ENCODE results near the gene PLPP4. TPM values are rescaled to one million over a fixed set of nuclear protein-coding genes. Genes with fewer than 3 reads are reported as not detected.

The PLPP4 gene
- total and polyA plus RNA-seq, 2 of the 13 experiments (the other 11 are each of a cell fraction or from before 2014, with no cell fraction given), result not detected

DNA sequence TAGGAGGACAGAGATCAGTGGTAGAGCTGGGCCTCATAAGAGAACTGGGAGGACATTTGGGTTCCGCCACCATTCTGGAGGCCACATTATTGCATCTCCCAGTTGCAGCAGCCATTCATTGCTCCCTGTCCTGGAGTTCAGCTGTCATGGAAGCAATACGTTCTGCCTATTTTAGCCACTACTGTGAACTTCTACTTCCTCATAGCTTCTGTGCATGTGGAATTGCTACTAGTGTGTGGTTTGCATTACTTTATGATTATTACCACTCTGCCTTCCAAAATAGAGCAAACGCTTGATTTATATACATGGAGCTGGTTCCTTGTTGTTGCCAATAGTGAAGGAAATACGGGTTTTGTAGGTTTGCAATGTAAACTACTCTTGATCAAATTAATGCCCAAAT, 47.2 kb upstream of the PLPP4 start (continued):
- TF ChIP-seq, protein P1, sequence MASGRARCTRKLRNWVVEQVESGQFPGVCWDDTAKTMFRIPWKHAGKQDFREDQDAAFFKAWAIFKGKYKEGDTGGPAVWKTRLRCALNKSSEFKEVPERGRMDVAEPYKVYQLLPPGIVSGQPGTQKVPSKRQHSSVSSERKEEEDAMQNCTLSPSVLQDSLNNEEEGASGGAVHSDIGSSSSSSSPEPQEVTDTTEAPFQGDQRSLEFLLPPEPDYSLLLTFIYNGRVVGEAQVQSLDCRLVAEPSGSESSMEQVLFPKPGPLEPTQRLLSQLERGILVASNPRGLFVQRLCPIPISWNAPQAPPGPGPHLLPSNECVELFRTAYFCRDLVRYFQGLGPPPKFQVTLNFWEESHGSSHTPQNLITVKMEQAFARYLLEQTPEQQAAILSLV (CRISPR knock-in tag; IDR thresholded peaks at IDR 0.05; ENCODE audit: borderline replicate concordance), result no peak

- Histone ChIP-seq H3K4me3 (replicated peaks in 1 of 3; ENCODE audit: insufficient read depth in 1 of 3, low read depth in 2 of 3, low read length in 3 of 3) (no peak overlapping the region), H3K36me3 (replicated peaks in 1 of 2; ENCODE audit: control insufficient read depth in 1 of 2, insufficient read depth in 2 of 2, low read length in 2 of 2) (no peaks in the 10 kb centered on the region), H3K9ac (ENCODE audit: insufficient read depth, low read depth, low read length) (no peak overlapping the region), H3K4me2 (ENCODE audit: low read depth, low read length) (no peak overlapping the region), H4K20me1 (ENCODE audit: insufficient read depth, low read length) (no peaks in the 10 kb centered on the region), H3K9me3 (ENCODE audit: low read length) (no peaks in the 10 kb centered on the region), H3K79me2 (ENCODE audit: insufficient read depth, low read length) (no peaks in the 10 kb centered on the region), H3K4me1 (ENCODE audit: insufficient read depth, low read length) (no peaks in the 10 kb centered on the region), H2AFZ (ENCODE audit: low read length) (no peak overlapping the region), H3K27ac (ENCODE audit: extremely low read length, insufficient read depth, low read length) (no peak overlapping the region), H3K27me3 (ENCODE audit: control insufficient read depth in 1 of 2, insufficient read depth in 2 of 2, low read length in 2 of 2) (no peaks in the 10 kb centered on the region)
- DNase-seq (ENCODE audit: low spot score) (no peak), ATAC-seq (no peak), FAIRE-seq (no peak)
- intact Hi-C loops (cut with micrococcal nuclease; ENCODE audit: unreplicated experiment), result no loop called here
- CTCF ChIA-PET (ENCODE audit: low intra/inter-chr PET ratio, low total read pairs), result no interaction called here
- BruUV-seq (replicated peaks), result no TSS peak
- TF ChIP-seq POLR2G (IDR thresholded peaks at IDR 0.05; ENCODE audit: low read depth, low read length) (no peak), CCDC6 (CRISPR knock-in tag; IDR thresholded peaks at IDR 0.05) (no peak), MBNL3 (CRISPR knock-in tag; conservative IDR thresholded peaks at IDR 0.05) (no peak)
- POLR2A ChIA-PET, result no interaction called here
- WGBS (ENCODE audit: low lambda C conversion rate), result 1% methylated on average over 3 of the region's 3 CpGs
- in situ Hi-C loops (cut with HindIII; ENCODE audit: extremely low pct_ligation_motif_present, low pct_unique_long_range_greater_than_20kb), result no loop called here
These were observed 42.1 kb upstream of the PLPP4 start for GRCh38 chr10:120414946-120415345.

DNA sequence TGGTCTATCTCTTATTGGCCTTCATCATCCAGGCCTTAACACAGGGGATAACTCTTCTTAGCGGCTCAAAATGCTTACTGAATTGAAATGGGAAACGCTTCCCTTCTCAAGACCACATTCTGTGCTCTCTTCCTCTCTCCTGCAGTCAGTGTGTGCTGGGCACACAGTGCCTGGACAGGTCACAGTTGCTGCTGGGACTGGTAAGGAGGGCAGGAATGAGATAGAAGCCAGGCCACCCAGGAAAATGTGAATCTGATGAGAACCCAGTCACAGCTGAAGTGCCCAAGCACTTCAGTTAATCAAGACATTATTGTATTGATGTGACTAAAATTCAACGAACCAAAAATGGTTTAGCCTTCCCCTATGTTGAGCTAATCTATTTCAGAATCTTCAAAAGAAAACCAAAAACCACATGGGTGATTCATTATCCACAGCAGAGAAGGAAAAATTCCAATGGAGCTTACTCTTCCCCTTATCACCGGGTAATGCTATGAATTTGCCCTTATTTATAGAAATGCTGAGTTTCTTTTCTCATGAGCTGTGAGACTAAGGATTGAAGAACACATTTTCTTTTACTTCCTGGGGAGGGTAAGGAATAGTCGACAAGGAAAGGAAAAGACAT, 41.2 kb upstream of the PLPP4 start:
- FAIRE-seq, result no peak
- in situ Hi-C loops (cut with HindIII; ENCODE audit: extremely low pct_ligation_motif_present, low pct_unique_long_range_greater_than_20kb) (no loop called here), intact Hi-C loops (cut with micrococcal nuclease; ENCODE audit: unreplicated experiment) (no loop called here)
- Histone ChIP-seq H2AFZ (ENCODE audit: low read length) (no peak overlapping the region), H4K20me1 (ENCODE audit: insufficient read depth, low read length) (no peaks in the 10 kb centered on the region), H3K27ac (ENCODE audit: extremely low read length, insufficient read depth, low read length) (no peak overlapping the region), H3K4me3 (replicated peaks in 1 of 3; ENCODE audit: insufficient read depth in 1 of 3, low read depth in 2 of 3, low read length in 3 of 3) (no peak overlapping the region), H3K9me3 (ENCODE audit: low read length) (no peaks in the 10 kb centered on the region), H3K4me1 (ENCODE audit: insufficient read depth, low read length) (no peaks in the 10 kb centered on the region), H3K9ac (ENCODE audit: insufficient read depth, low read depth, low read length) (no peak overlapping the region), H3K4me2 (ENCODE audit: low read depth, low read length) (no peak overlapping the region), H3K36me3 (replicated peaks in 1 of 2; ENCODE audit: control insufficient read depth in 1 of 2, insufficient read depth in 2 of 2, low read length in 2 of 2) (no peaks in the 10 kb centered on the region), H3K27me3 (ENCODE audit: control insufficient read depth in 1 of 2, insufficient read depth in 2 of 2, low read length in 2 of 2) (no peaks in the 10 kb centered on the region), H3K79me2 (ENCODE audit: insufficient read depth, low read length) (no peaks in the 10 kb centered on the region)
- 33% methylated on average over 5 of the region's 5 CpGs for WGBS (ENCODE audit: low lambda C conversion rate)
- CTCF ChIA-PET (ENCODE audit: low intra/inter-chr PET ratio, low total read pairs), result no interaction called here
- POLR2A ChIA-PET, result no interaction called here
- no peak for ATAC-seq
- no TSS peak for BruUV-seq (replicated peaks)
- DNase-seq (ENCODE audit: low spot score), result no peak
- TF ChIP-seq, protein P2, sequence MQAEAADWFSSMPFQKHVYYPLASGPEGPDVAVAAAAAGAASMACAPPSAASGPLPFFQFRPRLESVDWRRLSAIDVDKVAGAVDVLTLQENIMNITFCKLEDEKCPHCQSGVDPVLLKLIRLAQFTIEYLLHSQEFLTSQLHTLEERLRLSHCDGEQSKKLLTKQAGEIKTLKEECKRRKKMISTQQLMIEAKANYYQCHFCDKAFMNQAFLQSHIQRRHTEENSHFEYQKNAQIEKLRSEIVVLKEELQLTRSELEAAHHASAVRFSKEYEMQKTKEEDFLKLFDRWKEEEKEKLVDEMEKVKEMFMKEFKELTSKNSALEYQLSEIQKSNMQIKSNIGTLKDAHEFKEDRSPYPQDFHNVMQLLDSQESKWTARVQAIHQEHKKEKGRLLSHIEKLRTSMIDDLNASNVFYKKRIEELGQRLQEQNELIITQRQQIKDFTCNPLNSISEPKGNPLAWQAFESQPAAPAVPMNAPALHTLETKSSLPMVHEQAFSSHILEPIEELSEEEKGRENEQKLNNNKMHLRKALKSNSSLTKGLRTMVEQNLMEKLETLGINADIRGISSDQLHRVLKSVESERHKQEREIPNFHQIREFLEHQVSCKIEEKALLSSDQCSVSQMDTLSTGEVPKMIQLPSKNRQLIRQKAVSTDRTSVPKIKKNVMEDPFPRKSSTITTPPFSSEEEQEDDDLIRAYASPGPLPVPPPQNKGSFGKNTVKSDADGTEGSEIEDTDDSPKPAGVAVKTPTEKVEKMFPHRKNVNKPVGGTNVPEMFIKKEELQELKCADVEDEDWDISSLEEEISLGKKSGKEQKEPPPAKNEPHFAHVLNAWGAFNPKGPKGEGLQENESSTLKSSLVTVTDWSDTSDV (CRISPR knock-in tag; IDR thresholded peaks at IDR 0.05), result no peak
- no peak for TF ChIP-seq ZNF160 (CRISPR knock-in tag; IDR thresholded peaks at IDR 0.05)
- no peak for TF ChIP-seq HES4 (CRISPR knock-in tag; IDR thresholded peaks at IDR 0.05; ENCODE audit: borderline replicate concordance)
- no peak for TF ChIP-seq TCF7L2 (IDR thresholded peaks at IDR 0.05; ENCODE audit: low read depth, low read length)
- TF ChIP-seq, protein P3, sequence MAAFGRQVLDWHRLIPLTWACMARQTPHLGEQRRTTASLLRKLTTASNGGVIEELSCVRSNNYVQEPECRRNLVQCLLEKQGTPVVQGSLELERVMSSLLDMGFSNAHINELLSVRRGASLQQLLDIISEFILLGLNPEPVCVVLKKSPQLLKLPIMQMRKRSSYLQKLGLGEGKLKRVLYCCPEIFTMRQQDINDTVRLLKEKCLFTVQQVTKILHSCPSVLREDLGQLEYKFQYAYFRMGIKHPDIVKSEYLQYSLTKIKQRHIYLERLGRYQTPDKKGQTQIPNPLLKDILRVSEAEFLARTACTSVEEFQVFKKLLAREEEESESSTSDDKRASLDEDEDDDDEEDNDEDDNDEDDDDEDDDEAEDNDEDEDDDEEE (CRISPR knock-in tag; IDR thresholded peaks at IDR 0.05), result no peak
- TF ChIP-seq RORA (CRISPR knock-in tag; IDR thresholded peaks at IDR 0.05), result no peak
- TF ChIP-seq HIVEP1 (CRISPR knock-in tag; IDR thresholded peaks at IDR 0.05), result no peak
- TF ChIP-seq CAMTA2 (CRISPR knock-in tag; IDR thresholded peaks at IDR 0.05; ENCODE audit: borderline replicate concordance), result no peak
- TF ChIP-seq NPAS2 (CRISPR knock-in tag; IDR thresholded peaks at IDR 0.05; ENCODE audit: borderline replicate concordance), result no peak

Data from HepG2 (cell line).